GM12892 (cell line): ENCODE results near the gene RGS16.

Experiments
- POLR2A ChIP-seq: IDR thresholded peaks from 2 replicates; pipeline ENCODE4 v1.6.1; 2011; ENCODE audit warnings: low read depth, low read length, control low read depth
- TAF1 ChIP-seq: IDR thresholded peaks from 2 replicates; pipeline ENCODE4 v1.6.1; 2011; ENCODE audit warnings: low read depth, mild to moderate bottlenecking, control low read depth, low read length, borderline replicate concordance

- TF ChIP-seq TAF1 (no peak), POLR2A (no peak)
Observed at GRCh38 chr1:182560392-182560984, 43.7 kb downstream of the RGS16 start.
